Pancreas (tissue), 10 donors: ENCODE data around the gene VSIR. TPM values are rescaled to one million over a fixed set of nuclear protein-coding genes. Genes with fewer than 3 reads are reported as not detected.

Experiments
- ATAC-seq, 4 donors: fragments of 200-7000 bp; cut with Tn5 transposase; one replicate each; pipeline versions ENCODE4 v1.8.0 to v1.9.1; 2020; ENCODE audit warnings: mild to moderate bottlenecking in 4 of 4, moderate library complexity in 4 of 4
- DNase-seq, 6 donors: peaks; one replicate each; pipeline ENCODE4 v3.0.0-alpha.2; 2020
- FAIRE-seq: peaks from 2 replicates; lab custom pipeline; 2012; peaks lifted over from hg19 to GRCh38; lab: Jason Lieb, UNC
- H3K27ac ChIP-seq, 4 donors: fragments of 200-600 bp; sonication (generic); 1 replicate in 3 of 4; 2 replicates in 1 of 4; pipeline versions ENCODE4 v1.5.0 to v1.8.0; 2020
- H3K27me3 ChIP-seq, 4 donors: fragments of 200-600 bp; one replicate each; pipeline ENCODE4 v1.8.0; 2021
- H3K36me3 ChIP-seq, 3 donors: fragments of 200-600 bp; sonication (generic) in 1 of 3; one replicate each; pipeline versions ENCODE4 v1.5.0 to v1.8.0; 2020 to 2021
- H3K4me1 ChIP-seq, 3 donors: fragments of 200-600 bp; one replicate each; pipeline ENCODE4 v1.8.0; 2021
- H3K4me3 ChIP-seq, 4 donors: fragments of 200-600 bp; sonication (generic) in 2 of 4; one replicate each; pipeline versions ENCODE4 v1.5.0 to v1.8.0; 2020 to 2021
- H3K9me3 ChIP-seq, 4 donors: fragments of 200-600 bp; one replicate each; pipeline ENCODE4 v1.8.0; 2021
- CTCF ChIP-seq, 4 donors: fragments of 200-600 bp; sonication (generic) in 3 of 4; IDR thresholded peaks; one replicate each; pipeline versions ENCODE4 v1.5.0 to v1.8.0; 2021; ENCODE audit warnings: antibody characterized with exemption in 4 of 4
- WGBS, 2 donors: extraction: QIAGEN DNeasy Blood & Tissue Kit; methylation state at CpG; one replicate each; pipeline ENCODE4 v1.1.7; 2013; 5-methylcytosine and 5-hydroxymethylcytosine counted together
- intact Hi-C, 3 donors: fragments of 100-400 bp; cut with DNase I; formaldehyde crosslinking; loops; one replicate each; pipeline versions ENCODE4 v1.11.1 to v1.14.2; 2022
- polyA plus RNA-seq, 2 donors: library from polyadenylated mRNA; stranded (reverse); fragments of 200-250 nt; gene quantifications; one replicate each; pipeline ENCODE4 v1.2.3, GENCODE V29; 2013
- total RNA-seq, 6 donors: library from RNA; stranded (reverse); fragmentation: NEBNext Ultra II Directional in 4 of 6; extraction: Animal tissue kit (Norgen Biotek cat#: 25700) in 4 of 6; gene quantifications; one replicate each; pipeline versions ENCODE4 v1.2.1 to v1.2.4, GENCODE V29; 2021 to 2023
- donor health status: healthy with polysubstance abuse.
- donor health status: DM: no; HTN: no; CAD: no; lungs with moderate emphysema.
- donor health status: DM: no; HTN: no; CAD: no.
- donor health status: control.
- donor health status: control.
- donor health status: Bipolar disorder and iron deficiency.
- donor health status: DM: yes; HTN: yes; CAD: no.
- donor health status: DM: no; HTN: no; CAD: no.
- donor health status: DM: no; HTN: no; CAD: no.
- donor health status: DM: yes; HTN: yes; CAD: no.

Gene VSIR
- total and polyA plus RNA-seq, 8 donors: 3.7 to 27.6 (median 9.3) TPM

- 68 to 81% methylated on average over 32 to 35 of the region's 35 CpGs for WGBS, 2 donors
- intact Hi-C loops: loop anchor here in 1 of 3 donors (10.0 kb wide), 2 partner anchors 98 to 402 kb away; no protein-coding TSS in a partner anchor
- Histone ChIP-seq H3K36me3 (no peaks in the 10 kb centered on the region), H3K4me1 (no peaks in the 10 kb centered on the region), H3K4me3 (no peak overlapping the region), H3K27me3 (no peaks in the 10 kb centered on the region), H3K27ac (no peak overlapping the region), H3K9me3 (no peaks in the 10 kb centered on the region)
- DNase-seq (no peak), FAIRE-seq (no peak), ATAC-seq (no peak)
- no peak for TF ChIP-seq CTCF (IDR thresholded peaks at IDR 0.05)
Measured at GRCh38 chr10:71706216-71707121, 66.9 kb downstream of the VSIR start.

GRCh38 chr10:71705582-71705981, 67.7 kb downstream of the VSIR start:
- Histone ChIP-seq H3K4me1 (no peaks in the 10 kb centered on the region), H3K27ac (no peak overlapping the region), H3K36me3 (no peaks in the 10 kb centered on the region), H3K9me3 (no peaks in the 10 kb centered on the region), H3K4me3 (no peak overlapping the region), H3K27me3 (no peaks in the 10 kb centered on the region)
- FAIRE-seq (no peak), DNase-seq (no peak), ATAC-seq (no peak)
- TF ChIP-seq CTCF (IDR thresholded peaks at IDR 0.05): no peak
- intact Hi-C loops: loop anchor here in 1 of 3 donors (10.0 kb wide), 2 partner anchors 99 to 401 kb away; no protein-coding TSS in a partner anchor
- WGBS, 2 donors: 59 to 60% methylated on average over 2 of the region's 2 CpGs

GRCh38 chr10:71704816-71705215, 68.5 kb downstream of the VSIR start:
- DNase-seq (no peak), FAIRE-seq (no peak), ATAC-seq (no peak)
- H3K4me1 ChIP-seq: no peaks in the 10 kb centered on the region
- H3K27me3 ChIP-seq: no peaks in the 10 kb centered on the region
- no peak overlapping the region for H3K4me3 ChIP-seq
- intact Hi-C loops: loop anchor here in 1 of 3 donors (10.0 kb wide), 2 partner anchors 100 to 400 kb away; no protein-coding TSS in a partner anchor
- H3K9me3 ChIP-seq: no peaks in the 10 kb centered on the region
- TF ChIP-seq CTCF (IDR thresholded peaks at IDR 0.05): no peak
- no peak overlapping the region for H3K27ac ChIP-seq
- H3K36me3 ChIP-seq: no peaks in the 10 kb centered on the region
- 84 to 87% methylated on average over 13 to 18 of the region's 18 CpGs for WGBS, 2 donors

GRCh38 chr10:71703577-71703976, 69.7 kb downstream of the VSIR start:
- 60 to 77% methylated on average over 11 of the region's 11 CpGs for WGBS, 2 donors
- Histone ChIP-seq H3K9me3 (no peaks in the 10 kb centered on the region), H3K36me3 (no peaks in the 10 kb centered on the region), H3K4me1 (no peaks in the 10 kb centered on the region), H3K27me3 (no peaks in the 10 kb centered on the region), H3K4me3 (no peak overlapping the region), H3K27ac (no peak overlapping the region)
- DNase-seq (no peak), ATAC-seq (no peak), FAIRE-seq (no peak)
- TF ChIP-seq CTCF (IDR thresholded peaks at IDR 0.05): no peak
- intact Hi-C loops: loop anchor here in 1 of 3 donors (10.0 kb wide), 2 partner anchors 101 to 399 kb away; no protein-coding TSS in a partner anchor
